RWPE1 (cell line): ENCODE measurements around the gene CXorf65.

Experiments used
- CTCF ChIA-PET: fragments of 350-600 bp; sonication (Branson Sonifier 250); formaldehyde crosslinking; extraction: SDS; loops from one replicate; lab custom pipeline; 2021; lab: Yijun Ruan, JAX
- POLR2A ChIA-PET: fragments of 400-600 bp; formaldehyde crosslinking; extraction: SDS; loops from one replicate; lab custom pipeline; 2020; ENCODE audit warnings: antibody characterized with exemption; ENCODE audit not compliant: low non-redundant PET; lab: Yijun Ruan, JAX
- DNase-seq: peaks from one replicate; pipeline ENCODE4 v3.0.0; 2012; ENCODE audit warnings: low spot score
- H3K27ac ChIP-seq: fragments of 450-650 bp; 2 replicates; pipeline ENCODE4 v1.5.1; 2017
- CTCF ChIP-seq: fragments of 450-650 bp; conservative IDR thresholded peaks from 2 replicates; pipeline ENCODE4 v1.5.1; 2017; ENCODE audit warnings: low read depth, mild to moderate bottlenecking

CXorf65 gene

GRCh38 chrX:71118985-71119535, 12.5 kb upstream of the CXorf65 start:
- POLR2A ChIA-PET, result no interaction called here
- DNase-seq, result peak; percentile 3
- peak overlapping the region; percentile 70 for H3K27ac ChIP-seq
- TF ChIP-seq CTCF, result no peak
- CTCF ChIA-PET, result no interaction called here

DNA sequence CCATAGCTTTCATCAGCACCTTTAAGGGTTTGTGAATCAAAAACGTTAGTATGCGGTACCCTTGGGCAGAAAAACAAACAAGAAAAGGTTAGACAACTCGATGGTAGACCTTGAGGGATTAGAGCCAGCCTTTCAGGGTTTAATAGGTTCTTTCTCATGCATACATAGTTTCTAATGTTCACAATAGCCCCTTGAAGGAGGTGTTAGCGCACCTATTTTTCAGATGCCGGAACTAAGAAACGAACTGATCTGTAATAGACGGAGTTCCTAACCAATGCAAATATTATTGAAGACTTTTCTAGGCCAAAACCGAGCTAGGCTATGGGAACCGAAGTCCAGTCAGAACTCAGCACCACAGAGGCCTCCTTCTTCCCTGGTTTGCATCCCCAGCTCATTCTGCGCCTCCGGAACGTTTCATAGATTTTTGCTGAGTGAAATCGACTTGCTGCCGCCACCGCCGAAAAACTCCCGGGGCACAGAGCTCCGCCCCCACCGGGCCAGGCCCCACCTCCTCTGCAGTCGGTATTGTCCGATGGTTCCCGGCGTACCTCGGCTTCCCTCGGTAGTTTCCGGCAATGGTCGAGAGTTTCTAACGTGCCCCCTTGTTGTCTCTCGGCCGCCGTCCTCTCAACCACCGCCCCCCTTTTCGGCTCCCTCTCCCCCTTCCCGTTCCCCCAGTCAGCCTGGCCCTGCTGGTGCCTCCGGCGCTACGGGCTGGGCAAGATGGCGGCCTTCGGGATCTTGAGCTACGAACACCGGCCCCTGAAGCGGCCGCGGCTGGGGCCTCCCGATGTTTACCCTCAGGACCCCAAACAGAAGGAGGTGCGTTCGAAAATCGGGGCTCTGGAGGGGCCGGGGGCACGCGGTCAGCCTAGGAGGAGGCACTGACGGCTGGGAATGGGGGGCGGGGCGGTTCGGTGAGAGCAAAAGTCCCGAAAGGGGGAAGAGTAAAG, 11.8 kb upstream of the CXorf65 start, which contains the start of gene MED12:
MED12 (plus strand) TSS at position 565 of the 953 bp plus-strand sequence; CDS start at position 724, 159 bp downstream.
- ChIA-PET POLR2A (interaction anchor here (0.6 kb wide), 1 partner anchor 364 kb away, joined by 7 read pairs; no protein-coding TSS in a partner anchor), CTCF (no interaction called here)
- peak within 1 kb of the TSS; percentile 70 for H3K27ac ChIP-seq
- TF ChIP-seq CTCF, result no peak
- DNase-seq, result peak; percentile 59

GRCh38 chrX:71117358-71117757, 10.8 kb upstream of the CXorf65 start:
- TF ChIP-seq CTCF, result no peak
- no peak for DNase-seq
- POLR2A ChIA-PET, result no interaction called here
- H3K27ac ChIP-seq, result no peak overlapping the region
- CTCF ChIA-PET, result no interaction called here

DNA sequence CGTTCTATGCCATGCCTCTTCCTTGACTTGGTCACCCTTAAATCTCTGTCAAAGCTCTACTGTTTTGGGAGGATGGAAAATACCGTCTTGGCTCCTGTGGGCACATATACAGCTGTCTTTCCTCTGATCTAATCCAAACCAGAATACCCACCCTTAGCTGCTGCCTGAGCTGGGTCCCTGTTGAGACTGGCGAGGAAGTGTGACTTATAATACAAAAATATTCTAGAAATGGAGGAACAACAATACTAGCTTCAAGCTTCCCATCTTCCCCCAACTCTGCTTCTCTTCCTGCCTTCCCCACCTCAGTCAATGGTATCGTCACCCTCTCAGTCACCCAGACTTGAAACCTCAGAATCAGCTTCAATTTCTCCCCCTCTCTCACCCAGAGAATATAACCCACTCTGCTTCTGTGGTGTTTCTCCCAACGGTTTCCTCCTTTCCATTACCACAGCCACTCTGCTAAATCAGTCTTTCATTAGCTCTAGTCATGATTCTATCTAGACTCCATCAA, 5.4 kb upstream of the CXorf65 start:
- POLR2A ChIA-PET, result no interaction called here
- CTCF ChIA-PET, result no interaction called here
- no peak for DNase-seq
- no peak overlapping the region for H3K27ac ChIP-seq
- no peak for TF ChIP-seq CTCF

- POLR2A ChIA-PET, result no interaction called here
- DNase-seq, result no peak
These were observed 4.8 kb upstream of the CXorf65 start, which contains the start of gene IL2RG for GRCh38 chrX:71111141-71111843. TSS of gene IL2RG (minus strand) at chrX:71111577. CDS start at chrX:71111539, 38 bp downstream.

More at GRCh38 chrX:71111141-71111843, 4.8 kb upstream of the CXorf65 start, which contains the start of gene IL2RG:
- CTCF ChIA-PET, result no interaction called here
- H3K27ac ChIP-seq, result no peak within 1 kb of the TSS
- TF ChIP-seq CTCF, result no peak
